Right atrium auricular region (tissue), 2 donors: ENCODE data around the gene ATP5PB. TPM values are rescaled to one million over a fixed set of nuclear protein-coding genes. Genes with fewer than 3 reads are reported as not detected.

Source experiments
- DNase-seq: peaks from one replicate; pipeline ENCODE4 v3.0.0-alpha.2; 2019; ENCODE audit warnings: low spot score
- H3K27ac ChIP-seq, 2 donors: fragments of 200-600 bp; sonication (generic); 1 replicate in 1 of 2; 2 replicates in 1 of 2; pipeline ENCODE4 v1.5.1; 2016 to 2019
- H3K27me3 ChIP-seq, 2 donors: fragments of 200-600 bp; sonication (generic); one replicate each; pipeline versions ENCODE4 v1.5.1 to v1.6.0; 2017 to 2019
- H3K36me3 ChIP-seq: fragments of 200-600 bp; sonication (generic); one replicate; pipeline ENCODE4 v1.5.1; 2016
- H3K4me1 ChIP-seq, 2 donors: fragments of 200-600 bp; sonication (generic); one replicate each; pipeline versions ENCODE4 v1.5.1 to v1.6.0; 2017 to 2019
- H3K4me3 ChIP-seq, 2 donors: fragments of 200-600 bp; sonication (generic); 1 replicate in 1 of 2; 2 replicates in 1 of 2; pipeline ENCODE4 v1.5.1; 2017 to 2019; ENCODE audit warnings: mild to moderate bottlenecking in 1 of 2, moderate library complexity in 1 of 2
- H3K9me3 ChIP-seq, 2 donors: fragments of 200-600 bp; sonication (generic); one replicate each; pipeline ENCODE4 v1.5.1; 2019
- total RNA-seq, 2 donors: library from RNA; depleted of rRNA; stranded (reverse); fragments of >200 nt; gene quantifications; one replicate each; pipeline ENCODE4 v1.1.0, GENCODE V29; 2016
- TF ChIP-seq, protein P1 (sequence below), 2 donors: fragments of 200-600 bp; sonication (generic); IDR thresholded peaks; one replicate each; pipeline ENCODE4 v1.5.1; 2019; ENCODE audit warnings: antibody characterized with exemption in 2 of 2

ATP5PB gene
- total RNA-seq, 2 donors from 2014 or later = 297 to 429 TPM

DNA sequence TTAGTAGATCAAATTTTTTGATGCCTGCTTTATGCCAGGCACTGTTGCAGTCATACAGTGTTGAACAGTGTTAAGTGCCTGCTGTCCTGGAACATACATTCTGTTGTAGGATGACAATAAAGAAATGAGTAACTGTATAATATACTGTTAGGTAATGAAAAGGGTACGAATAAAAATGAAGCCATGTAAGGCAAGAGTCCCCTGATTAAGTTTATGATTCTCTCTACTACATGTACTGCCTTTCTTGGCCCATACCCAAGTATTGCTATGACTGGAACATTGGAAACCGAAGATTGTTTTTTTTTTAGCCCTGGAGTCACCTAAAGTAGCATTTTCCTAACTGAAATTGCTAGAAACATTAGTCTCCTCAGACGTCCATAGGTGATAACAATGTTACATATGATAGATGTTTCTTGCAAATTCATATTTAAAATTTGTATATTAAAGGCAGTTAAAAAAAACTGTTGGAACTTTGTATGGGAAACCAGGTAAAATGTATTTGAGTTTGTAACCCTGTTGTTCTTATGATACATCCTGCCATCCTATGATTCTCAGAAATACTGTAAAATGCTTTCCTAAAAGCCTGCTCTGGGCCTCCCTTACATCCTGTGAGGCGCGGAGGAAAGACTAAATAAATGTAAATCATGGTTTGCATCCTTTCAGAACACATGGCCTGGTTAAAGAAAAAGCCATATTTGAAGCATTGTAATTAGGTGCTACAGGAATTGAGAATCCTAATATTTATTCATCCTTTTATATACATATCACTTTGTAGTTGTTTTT lies 5.8 kb downstream of the ATP5PB start:
- no peaks in the 10 kb centered on the region for H3K9me3 ChIP-seq
- DNase-seq = no peak
- peaks cover 0 to 33% of the 10 kb centered on the region in 2 donors for H3K4me1 ChIP-seq
- TF ChIP-seq, protein P1, sequence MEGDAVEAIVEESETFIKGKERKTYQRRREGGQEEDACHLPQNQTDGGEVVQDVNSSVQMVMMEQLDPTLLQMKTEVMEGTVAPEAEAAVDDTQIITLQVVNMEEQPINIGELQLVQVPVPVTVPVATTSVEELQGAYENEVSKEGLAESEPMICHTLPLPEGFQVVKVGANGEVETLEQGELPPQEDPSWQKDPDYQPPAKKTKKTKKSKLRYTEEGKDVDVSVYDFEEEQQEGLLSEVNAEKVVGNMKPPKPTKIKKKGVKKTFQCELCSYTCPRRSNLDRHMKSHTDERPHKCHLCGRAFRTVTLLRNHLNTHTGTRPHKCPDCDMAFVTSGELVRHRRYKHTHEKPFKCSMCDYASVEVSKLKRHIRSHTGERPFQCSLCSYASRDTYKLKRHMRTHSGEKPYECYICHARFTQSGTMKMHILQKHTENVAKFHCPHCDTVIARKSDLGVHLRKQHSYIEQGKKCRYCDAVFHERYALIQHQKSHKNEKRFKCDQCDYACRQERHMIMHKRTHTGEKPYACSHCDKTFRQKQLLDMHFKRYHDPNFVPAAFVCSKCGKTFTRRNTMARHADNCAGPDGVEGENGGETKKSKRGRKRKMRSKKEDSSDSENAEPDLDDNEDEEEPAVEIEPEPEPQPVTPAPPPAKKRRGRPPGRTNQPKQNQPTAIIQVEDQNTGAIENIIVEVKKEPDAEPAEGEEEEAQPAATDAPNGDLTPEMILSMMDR (IDR thresholded peaks at IDR 0.05) = no peak
- peaks cover 61% of the 10 kb centered on the region for H3K36me3 ChIP-seq
- H3K27ac ChIP-seq = no peak overlapping the region
- H3K27me3 ChIP-seq = no peaks in the 10 kb centered on the region
- no peak overlapping the region for H3K4me3 ChIP-seq

DNA sequence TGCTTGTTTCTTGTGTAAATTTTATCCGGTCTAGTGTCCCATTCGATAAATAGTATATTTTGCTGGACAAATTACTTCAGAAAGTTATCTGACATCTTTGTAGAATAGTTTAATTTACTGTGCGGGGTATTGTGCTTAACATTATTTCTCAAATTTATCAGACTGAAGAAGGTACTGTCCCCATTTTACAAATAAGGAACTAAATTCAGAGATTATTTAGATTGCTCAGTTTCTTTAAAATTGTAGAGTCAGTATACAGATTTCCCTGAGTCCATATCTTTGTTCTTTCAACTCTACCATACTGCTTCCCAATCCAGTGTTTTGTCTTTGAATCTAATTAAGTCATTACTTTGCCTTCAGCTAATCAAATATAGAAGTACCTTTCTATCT lies 6.4 kb downstream of the ATP5PB start:
- H3K4me1 ChIP-seq = peaks cover 0 to 27% of the 10 kb centered on the region in 2 donors
- H3K27me3 ChIP-seq = no peaks in the 10 kb centered on the region
- H3K9me3 ChIP-seq = no peaks in the 10 kb centered on the region
- DNase-seq = no peak
- peaks cover 66% of the 10 kb centered on the region for H3K36me3 ChIP-seq
- H3K27ac ChIP-seq = no peak overlapping the region
- TF ChIP-seq, protein P1 (IDR thresholded peaks at IDR 0.05) = no peak
- no peak overlapping the region for H3K4me3 ChIP-seq

DNA sequence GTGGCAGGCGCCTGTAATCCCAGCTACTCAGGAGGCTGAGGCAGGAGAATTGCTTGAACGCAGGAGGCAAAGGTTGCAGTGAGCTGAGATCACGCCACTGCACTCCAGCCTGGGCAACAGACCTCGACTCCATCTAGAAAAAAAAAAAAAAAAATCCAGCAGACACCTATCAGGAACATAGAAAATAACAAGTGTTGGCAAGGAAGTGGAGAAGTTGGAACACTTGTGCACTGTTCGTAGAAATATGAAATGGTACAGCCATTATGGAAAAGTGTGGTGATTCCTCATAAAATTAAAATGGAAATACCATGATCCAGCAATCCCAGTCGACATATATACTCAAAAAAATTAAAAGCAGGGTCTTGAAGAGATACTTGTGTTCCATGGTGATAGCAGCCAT lies 12.5 kb downstream of the ATP5PB start:
- no peak for DNase-seq
- TF ChIP-seq, protein P1 (IDR thresholded peaks at IDR 0.05) = no peak
- no peaks in the 10 kb centered on the region for H3K27me3 ChIP-seq
- H3K9me3 ChIP-seq = no peaks in the 10 kb centered on the region
- H3K4me1 ChIP-seq = peaks cover 0 to 7% of the 10 kb centered on the region in 2 donors
- no peak overlapping the region for H3K27ac ChIP-seq
- H3K4me3 ChIP-seq = no peak overlapping the region
- peaks cover 60% of the 10 kb centered on the region for H3K36me3 ChIP-seq

DNA sequence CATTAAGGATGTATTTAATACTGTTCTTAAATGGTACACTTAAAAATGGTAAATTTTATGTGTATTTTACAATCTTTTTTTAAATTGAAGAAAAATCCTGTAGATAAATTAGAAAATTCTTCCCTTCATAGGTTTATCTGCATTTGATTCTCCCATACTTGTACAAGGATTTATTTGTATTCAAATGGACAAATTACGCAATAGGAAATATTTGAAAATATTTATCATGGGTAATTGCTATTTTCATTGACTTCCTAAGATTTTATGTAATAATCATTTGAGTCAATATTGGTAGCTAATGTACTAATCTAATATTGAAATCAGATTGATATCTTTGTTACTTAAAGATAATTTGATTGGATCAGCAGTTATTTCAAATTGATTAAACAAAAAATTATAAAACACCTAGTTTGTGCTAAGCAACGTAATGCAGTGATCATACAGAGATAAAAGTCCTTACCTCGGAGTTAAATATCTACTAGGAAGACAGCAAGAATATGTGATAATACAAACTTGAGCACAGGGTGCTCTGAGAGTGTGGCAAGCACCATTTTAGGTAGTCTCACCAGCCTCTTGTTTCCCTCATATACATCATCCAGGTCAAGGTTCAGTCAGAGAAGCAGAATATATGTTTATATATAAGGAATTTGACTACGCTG lies 13.2 kb downstream of the ATP5PB start:
- Histone ChIP-seq H3K36me3 (peaks cover 60% of the 10 kb centered on the region), H3K27ac (no peak overlapping the region)
- TF ChIP-seq, protein P1 (IDR thresholded peaks at IDR 0.05) = no peak

DNA sequence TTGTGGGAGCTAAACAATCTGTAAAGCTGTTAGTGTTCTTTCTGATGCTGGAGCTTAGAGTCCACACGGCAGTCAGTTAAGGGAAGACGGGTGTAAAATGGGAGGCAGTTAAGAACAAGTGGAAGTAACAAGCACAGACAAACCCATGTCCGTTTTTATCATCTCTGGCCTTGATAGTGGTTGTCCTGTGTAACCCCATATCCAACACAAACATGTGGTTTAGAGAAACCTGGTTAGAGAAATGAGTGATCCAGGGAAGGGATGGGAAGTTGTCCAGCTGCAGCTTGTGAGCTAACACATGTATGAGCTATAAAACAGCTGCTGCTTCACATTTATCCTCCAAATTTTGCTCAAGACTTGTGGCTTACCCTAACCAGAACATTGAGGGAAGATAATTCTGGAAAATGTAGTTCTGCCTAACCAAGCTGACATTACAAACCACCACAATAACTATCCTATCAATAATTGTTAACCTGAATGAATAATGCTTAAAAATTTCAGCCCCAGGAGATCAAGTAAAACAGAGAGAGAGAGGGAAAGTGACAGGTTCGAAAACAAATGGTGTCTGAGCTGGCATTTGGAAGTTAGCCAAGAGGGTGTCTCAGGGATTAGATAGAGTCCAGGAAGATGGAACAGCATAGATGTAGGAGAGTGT lies 13.9 kb downstream of the ATP5PB start:
- H3K9me3 ChIP-seq = no peaks in the 10 kb centered on the region
- H3K4me1 ChIP-seq = peaks cover 0 to 11% of the 10 kb centered on the region in 2 donors
- TF ChIP-seq, protein P1 (IDR thresholded peaks at IDR 0.05) = no peak
- no peaks in the 10 kb centered on the region for H3K27me3 ChIP-seq
- no peak for DNase-seq
- H3K36me3 ChIP-seq = peaks cover 60% of the 10 kb centered on the region
- no peak overlapping the region for H3K4me3 ChIP-seq
- no peak overlapping the region for H3K27ac ChIP-seq

More for the DNA sequence above, 13.2 kb downstream of the ATP5PB start:
- no peaks in the 10 kb centered on the region for H3K27me3 ChIP-seq
- no peak for DNase-seq
- H3K9me3 ChIP-seq = no peaks in the 10 kb centered on the region
- peaks cover 0 to 7% of the 10 kb centered on the region in 2 donors for H3K4me1 ChIP-seq
- H3K4me3 ChIP-seq = no peak overlapping the region
